GM12878 (cell line): ENCODE data around the gene PNMA6E.

Experiments used
- BHLHE40 ChIP-seq, 2 experiments: fragments of 450-650 bp in 1 of 2; IDR thresholded peaks; 2 replicates each; pipeline ENCODE4 v1.6.1; 2011 to 2017; ENCODE audit warnings: low read depth in 2 of 2, borderline replicate concordance in 1 of 2, improper control_type of control experiment in 1 of 2, low read length in 1 of 2, mild to moderate bottlenecking in 1 of 2
- FOS ChIP-seq: IDR thresholded peaks from 3 replicates; pipeline ENCODE4 v1.6.1; 2011; ENCODE audit warnings: borderline replicate concordance; ENCODE audit not compliant: insufficient read length; ENCODE audit errors: extremely low read depth
- MEF2B ChIP-seq: fragments of 450-650 bp; IDR thresholded peaks from 2 replicates; pipeline ENCODE4 v1.6.1; 2018; ENCODE audit warnings: mild to moderate bottlenecking, moderate library complexity; ENCODE audit not compliant: partially characterized antibody, poor library complexity, severe bottlenecking
- MYC ChIP-seq: IDR thresholded peaks from 2 replicates; pipeline ENCODE4 v1.6.1; 2011; ENCODE audit warnings: mild to moderate bottlenecking, low read length, moderate library complexity, inconsistent platforms; ENCODE audit not compliant: insufficient read depth, insufficient replicate concordance, insufficient read length, severe bottlenecking
- POLR2AphosphoS5 ChIP-seq: IDR thresholded peaks from 2 replicates; pipeline ENCODE4 v1.6.1; 2011; ENCODE audit warnings: mild to moderate bottlenecking, low read length, inconsistent platforms
- ZNF24 ChIP-seq: fragments of 450-650 bp; IDR thresholded peaks from 2 replicates; pipeline ENCODE4 v1.6.1; 2017; ENCODE audit warnings: antibody characterized with exemption, mild to moderate bottlenecking
- TF ChIP-seq, protein P1 (sequence below), 3 experiments: IDR thresholded peaks in 2 of 3; conservative IDR thresholded peaks in 1 of 3; 2 replicates each; pipeline ENCODE4 v1.5.1; 2011; ENCODE audit warnings: low read depth in 3 of 3, low read length in 3 of 3, mild to moderate bottlenecking in 3 of 3, control low read depth in 2 of 3, moderate library complexity in 2 of 3, inconsistent platforms in 1 of 3, mixed read lengths in 1 of 3; ENCODE audit not compliant: control insufficient read depth in 2 of 3, insufficient read depth in 1 of 3; ENCODE audit errors: extremely low read depth in 1 of 3
- TF ChIP-seq, protein P2 (sequence below): fragments of 450-650 bp; IDR thresholded peaks from 2 replicates; pipeline ENCODE4 v1.6.1; 2016; ENCODE audit warnings: mild to moderate bottlenecking, moderate library complexity, borderline replicate concordance

- TF ChIP-seq POLR2AphosphoS5: no peak
- TF ChIP-seq, protein P1, sequence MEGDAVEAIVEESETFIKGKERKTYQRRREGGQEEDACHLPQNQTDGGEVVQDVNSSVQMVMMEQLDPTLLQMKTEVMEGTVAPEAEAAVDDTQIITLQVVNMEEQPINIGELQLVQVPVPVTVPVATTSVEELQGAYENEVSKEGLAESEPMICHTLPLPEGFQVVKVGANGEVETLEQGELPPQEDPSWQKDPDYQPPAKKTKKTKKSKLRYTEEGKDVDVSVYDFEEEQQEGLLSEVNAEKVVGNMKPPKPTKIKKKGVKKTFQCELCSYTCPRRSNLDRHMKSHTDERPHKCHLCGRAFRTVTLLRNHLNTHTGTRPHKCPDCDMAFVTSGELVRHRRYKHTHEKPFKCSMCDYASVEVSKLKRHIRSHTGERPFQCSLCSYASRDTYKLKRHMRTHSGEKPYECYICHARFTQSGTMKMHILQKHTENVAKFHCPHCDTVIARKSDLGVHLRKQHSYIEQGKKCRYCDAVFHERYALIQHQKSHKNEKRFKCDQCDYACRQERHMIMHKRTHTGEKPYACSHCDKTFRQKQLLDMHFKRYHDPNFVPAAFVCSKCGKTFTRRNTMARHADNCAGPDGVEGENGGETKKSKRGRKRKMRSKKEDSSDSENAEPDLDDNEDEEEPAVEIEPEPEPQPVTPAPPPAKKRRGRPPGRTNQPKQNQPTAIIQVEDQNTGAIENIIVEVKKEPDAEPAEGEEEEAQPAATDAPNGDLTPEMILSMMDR (IDR thresholded peaks at IDR 0.05 in 2 of 3, conservative IDR thresholded peaks at IDR 0.05 in 1 of 3; ENCODE audit: control insufficient read depth in 2 of 3, extremely low read depth in 1 of 3, insufficient read depth in 1 of 3, low read depth in 3 of 3, low read length in 3 of 3): no peak
- no peak for TF ChIP-seq MEF2B
- TF ChIP-seq ZNF24: no peak
- no peak for TF ChIP-seq MYC
- TF ChIP-seq, protein P2, sequence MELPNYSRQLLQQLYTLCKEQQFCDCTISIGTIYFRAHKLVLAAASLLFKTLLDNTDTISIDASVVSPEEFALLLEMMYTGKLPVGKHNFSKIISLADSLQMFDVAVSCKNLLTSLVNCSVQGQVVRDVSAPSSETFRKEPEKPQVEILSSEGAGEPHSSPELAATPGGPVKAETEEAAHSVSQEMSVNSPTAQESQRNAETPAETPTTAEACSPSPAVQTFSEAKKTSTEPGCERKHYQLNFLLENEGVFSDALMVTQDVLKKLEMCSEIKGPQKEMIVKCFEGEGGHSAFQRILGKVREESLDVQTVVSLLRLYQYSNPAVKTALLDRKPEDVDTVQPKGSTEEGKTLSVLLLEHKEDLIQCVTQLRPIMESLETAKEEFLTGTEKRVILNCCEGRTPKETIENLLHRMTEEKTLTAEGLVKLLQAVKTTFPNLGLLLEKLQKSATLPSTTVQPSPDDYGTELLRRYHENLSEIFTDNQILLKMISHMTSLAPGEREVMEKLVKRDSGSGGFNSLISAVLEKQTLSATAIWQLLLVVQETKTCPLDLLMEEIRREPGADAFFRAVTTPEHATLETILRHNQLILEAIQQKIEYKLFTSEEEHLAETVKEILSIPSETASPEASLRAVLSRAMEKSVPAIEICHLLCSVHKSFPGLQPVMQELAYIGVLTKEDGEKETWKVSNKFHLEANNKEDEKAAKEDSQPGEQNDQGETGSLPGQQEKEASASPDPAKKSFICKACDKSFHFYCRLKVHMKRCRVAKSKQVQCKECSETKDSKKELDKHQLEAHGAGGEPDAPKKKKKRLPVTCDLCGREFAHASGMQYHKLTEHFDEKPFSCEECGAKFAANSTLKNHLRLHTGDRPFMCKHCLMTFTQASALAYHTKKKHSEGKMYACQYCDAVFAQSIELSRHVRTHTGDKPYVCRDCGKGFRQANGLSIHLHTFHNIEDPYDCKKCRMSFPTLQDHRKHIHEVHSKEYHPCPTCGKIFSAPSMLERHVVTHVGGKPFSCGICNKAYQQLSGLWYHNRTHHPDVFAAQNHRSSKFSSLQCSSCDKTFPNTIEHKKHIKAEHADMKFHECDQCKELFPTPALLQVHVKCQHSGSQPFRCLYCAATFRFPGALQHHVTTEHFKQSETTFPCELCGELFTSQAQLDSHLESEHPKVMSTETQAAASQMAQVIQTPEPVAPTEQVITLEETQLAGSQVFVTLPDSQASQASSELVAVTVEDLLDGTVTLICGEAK: no peak
- TF ChIP-seq BHLHE40 (IDR thresholded peaks at IDR 0.05; ENCODE audit: borderline replicate concordance in 1 of 2, low read depth in 2 of 2, low read length in 1 of 2): no peak
- no peak for TF ChIP-seq FOS
Observed at GRCh38 chrX:153433781-153434285, 32.7 kb upstream of the PNMA6E start.
